ENCODE measurements around the gene CDK17.

Gene CDK17

DNA sequence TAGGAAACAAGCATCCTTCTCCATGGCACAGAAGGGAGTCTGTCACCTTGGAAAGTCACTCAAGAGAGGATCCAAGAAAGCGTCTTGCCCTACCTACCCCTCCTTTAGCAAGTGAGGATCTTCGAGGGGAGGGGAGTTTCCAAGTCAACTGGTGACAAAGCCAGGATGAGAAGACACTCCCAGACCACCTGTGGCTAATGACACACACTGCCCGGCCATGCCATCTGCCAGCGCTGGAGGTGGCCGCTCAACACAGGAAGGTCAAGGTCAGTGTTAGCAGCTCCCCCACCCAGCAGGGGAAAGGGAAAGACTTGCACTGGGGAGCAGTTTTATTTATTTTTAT lies 164.8 kb downstream of the CDK17 start:
- DNase-seq, result peak; percentile 85

DNA sequence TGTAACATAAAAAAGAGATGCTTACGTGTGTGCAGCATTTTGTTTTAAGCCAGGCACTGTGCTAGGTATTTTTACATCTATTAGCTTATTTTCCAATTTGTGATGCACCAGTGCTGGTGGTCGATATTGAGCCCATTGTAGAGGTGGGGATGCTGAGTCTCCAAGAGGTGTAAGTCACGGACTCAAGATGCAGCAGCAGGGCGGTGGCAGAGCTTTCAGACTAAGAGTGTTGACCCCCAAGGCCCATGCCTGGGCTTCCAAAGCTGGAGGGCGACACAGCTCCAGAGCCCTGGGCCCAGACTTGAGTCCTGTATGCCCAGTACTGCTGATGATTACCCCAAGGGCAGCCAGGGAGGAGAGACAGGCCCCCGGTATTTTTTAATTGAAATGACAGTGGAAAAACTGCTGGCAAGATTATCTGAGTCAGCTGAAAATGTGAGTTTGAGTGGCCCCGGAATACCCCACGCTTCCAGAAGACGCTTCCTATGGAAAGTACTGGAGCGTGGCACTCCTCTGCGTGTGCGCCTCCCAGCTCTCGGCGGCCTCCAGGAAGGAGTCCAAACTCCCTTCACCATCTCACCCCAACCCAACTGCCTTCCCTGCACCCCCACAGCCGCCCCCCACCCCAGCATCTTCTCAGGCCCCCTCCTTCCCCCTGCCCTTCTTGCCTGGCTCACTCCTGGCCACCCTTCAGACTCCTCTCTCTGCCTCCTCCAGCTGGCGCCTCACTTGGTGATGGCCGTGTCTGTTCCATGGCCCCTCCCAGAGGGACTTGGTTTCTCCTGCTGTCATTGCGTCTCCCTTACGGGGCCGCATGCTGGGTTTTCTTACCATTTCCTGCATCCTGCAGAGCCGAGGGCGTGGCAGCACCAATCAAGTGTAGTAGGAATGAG lies 165.4 kb downstream of the CDK17 start:
- peak; percentile 79 for DNase-seq

DNA sequence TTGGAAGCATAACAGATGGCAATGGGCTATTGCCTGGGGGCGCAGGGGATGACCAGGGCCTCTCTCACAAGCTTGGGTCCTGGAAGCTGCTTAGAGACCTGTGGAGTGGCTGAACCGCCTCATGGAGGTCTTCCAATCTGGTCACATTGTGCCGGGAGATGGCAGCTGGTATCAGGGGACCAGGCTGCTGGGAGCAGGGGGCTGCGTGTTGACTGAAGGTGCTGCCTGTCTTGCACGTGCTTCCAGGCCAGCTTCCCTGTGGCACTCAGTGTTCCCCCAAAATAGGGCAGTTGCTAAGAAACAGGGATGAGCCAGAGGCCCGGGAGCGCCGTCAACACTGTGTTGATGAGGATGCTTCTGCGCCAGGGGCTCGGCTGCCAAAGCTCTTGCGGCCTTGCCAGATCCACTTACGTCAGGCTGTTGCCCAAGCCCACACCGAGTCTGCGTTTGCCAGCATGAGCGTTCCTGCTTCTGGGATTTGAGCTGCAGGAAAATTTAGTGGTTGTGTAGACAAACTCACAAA lies 166.2 kb downstream of the CDK17 start:
- DNase-seq, result peak; percentile 34

DNA sequence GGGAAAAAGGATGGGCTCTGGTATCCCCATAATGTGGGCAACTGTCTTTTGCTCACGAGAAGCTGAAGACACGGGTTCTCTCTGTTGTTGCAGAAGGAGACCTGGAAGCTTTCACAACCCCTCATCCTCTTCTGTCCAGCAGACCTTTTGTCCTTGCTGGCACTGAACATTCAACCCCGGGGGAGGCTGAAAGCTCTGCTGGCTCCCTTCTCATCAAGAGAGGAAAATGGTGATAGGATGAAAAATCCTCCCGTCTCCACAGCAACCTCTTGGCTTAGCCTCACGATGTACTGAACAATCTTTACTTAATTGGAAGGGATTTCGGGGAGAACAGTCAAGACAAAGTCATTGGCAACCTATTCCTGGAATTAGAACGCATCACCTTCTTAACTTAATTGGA lies 167.1 kb downstream of the CDK17 start:
- DNase-seq, result no peak

DNA sequence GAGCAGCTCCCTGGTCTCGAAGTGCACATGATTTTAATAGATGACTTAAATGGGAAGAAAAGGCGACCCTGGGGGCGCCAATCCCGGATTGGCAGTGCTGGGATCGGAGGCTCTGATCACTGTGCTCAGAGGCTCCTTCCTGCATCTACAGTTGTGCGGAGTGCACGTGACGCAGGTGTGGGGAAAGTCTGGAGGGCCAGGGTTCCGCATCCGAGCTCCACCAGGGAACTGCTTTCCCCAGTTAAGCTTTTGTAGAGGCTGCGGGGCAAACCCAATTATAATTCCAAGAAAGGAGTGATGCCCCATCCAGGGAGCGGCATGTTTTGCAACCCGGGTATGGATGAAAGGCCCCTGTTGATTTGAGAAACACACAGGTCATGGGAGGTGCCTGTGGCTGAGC lies 169.6 kb downstream of the CDK17 start:
- no peak for DNase-seq

DNA sequence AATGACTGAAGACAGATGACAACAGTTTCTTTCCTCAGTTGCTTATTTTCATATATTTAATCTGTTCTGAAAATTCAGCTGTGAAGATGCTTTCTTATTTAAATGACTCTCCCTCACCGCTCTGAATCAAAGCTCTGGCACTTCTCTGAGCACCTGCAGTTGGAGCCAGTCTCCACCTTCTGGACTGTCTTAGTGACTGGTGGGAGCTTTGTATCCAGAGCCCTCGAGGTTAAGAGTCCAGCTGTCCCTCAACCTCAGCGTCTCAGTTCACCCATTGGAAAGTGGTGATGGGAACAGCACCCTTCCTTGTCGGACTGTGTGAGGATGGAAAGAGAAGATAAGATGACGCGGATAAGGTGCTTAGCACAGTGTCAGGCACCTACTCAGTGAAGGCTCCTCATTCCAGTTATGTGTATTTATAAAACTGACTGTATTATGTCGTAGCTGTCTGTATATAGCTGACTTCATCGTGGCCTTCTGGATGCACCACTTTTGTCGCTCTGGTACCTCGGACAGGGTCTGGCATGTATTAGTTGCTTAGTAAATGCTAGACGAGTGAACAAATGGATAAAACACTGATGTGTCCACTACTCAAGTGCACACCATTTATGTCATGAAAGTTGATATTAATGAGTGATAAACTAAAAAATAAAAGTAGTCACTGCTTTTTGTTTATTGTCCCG lies 171.5 kb downstream of the CDK17 start:
- no peak for DNase-seq

All from NCI-H146 (cell line).